Activated CD8-positive, alpha-beta T cell treated with anti-CD3 and anti-CD28 coated beads for 36 hours (primary cell): Measurements from ENCODE around the gene KIRREL3. TPM values are rescaled to one million over a fixed set of nuclear protein-coding genes. Genes with fewer than 3 reads are reported as not detected.

Source experiments
- ATAC-seq: fragments of 200-7000 bp; cut with Tn5 transposase; one replicate; pipeline ENCODE4 v1.10.0; 2021; ENCODE audit warnings: mild to moderate bottlenecking, moderate library complexity
- CTCF ChIA-PET: fragments of 350-600 bp; sonication (Branson Sonifier 250); formaldehyde crosslinking; loops from one replicate; lab custom pipeline; 2021; ENCODE audit warnings: antibody characterized with exemption; lab: Charles Lee
- POLR2A ChIA-PET: fragments of 350-600 bp; sonication (Branson Sonifier 250); formaldehyde crosslinking; loops from one replicate; lab custom pipeline; 2021; ENCODE audit warnings: antibody characterized with exemption; lab: Charles Lee
- DNase-seq: peaks from one replicate; pipeline ENCODE4 v3.0.0-alpha.2; 2020
- H3K27ac Mint-ChIP-seq: one replicate; pipeline ENCODE4 v1.8.0; 2021; ENCODE audit warnings: mild to moderate bottlenecking, mixed read lengths
- H3K27me3 Mint-ChIP-seq: one replicate; pipeline ENCODE4 v1.8.0; 2021; ENCODE audit warnings: mixed read lengths
- H3K36me3 Mint-ChIP-seq: one replicate; pipeline ENCODE4 v1.8.0; 2021; ENCODE audit warnings: low read depth, mixed read lengths
- H3K4me1 Mint-ChIP-seq: one replicate; pipeline ENCODE4 v1.8.0; 2021; ENCODE audit warnings: low read depth, mixed read lengths
- H3K4me3 Mint-ChIP-seq: one replicate; pipeline ENCODE4 v1.8.0; 2021; ENCODE audit warnings: mild to moderate bottlenecking, moderate library complexity, mixed read lengths
- H3K9me3 Mint-ChIP-seq: one replicate; pipeline ENCODE4 v1.8.0; 2021; ENCODE audit warnings: mixed read lengths
- CTCF ChIP-seq: fragments of 200-600 bp; IDR thresholded peaks from one replicate; pipeline ENCODE4 v1.8.0; 2022; ENCODE audit warnings: antibody characterized with exemption, mild to moderate bottlenecking
- intact Hi-C: fragments of 100-400 bp; cut with micrococcal nuclease; formaldehyde crosslinking; loops from one replicate; pipeline ENCODE4 v1.10.0; 2022
- total RNA-seq, 2 experiments: library from RNA; stranded (reverse); gene quantifications; one replicate each; pipeline ENCODE4 v1.2.3, GENCODE V29; 2021

The KIRREL3 gene
- total RNA-seq, 2 experiments from 2014 or later, result not detected

- Mint-ChIP-seq H3K36me3 (no peaks in the 10 kb centered on the region), H3K27me3 (peaks cover 13% of the 10 kb centered on the region), H3K27ac (no peak overlapping the region), H3K9me3 (no peaks in the 10 kb centered on the region), H3K4me1 (no peaks in the 10 kb centered on the region), H3K4me3 (no peak overlapping the region)
- CTCF ChIA-PET, result interaction anchor here (0.6 to 2.2 kb wide), 18 partner anchors 9 to 548 kb away, joined by 3 to 13 read pairs (median 3); partner anchors contain the start of gene KIRREL3
- DNase-seq, result no peak
- peak; percentile 25 for TF ChIP-seq CTCF
- ATAC-seq, result no peak
- POLR2A ChIA-PET, result interaction anchor here (0.7 kb wide), 1 partner anchor 33 kb away, joined by 3 read pairs; no protein-coding TSS in a partner anchor
- intact Hi-C loops, result loop anchor here (5.0 to 10.0 kb wide), 2 partner anchors 274 to 546 kb away; no protein-coding TSS in a partner anchor
These were observed 9.7 kb downstream of the KIRREL3 start for GRCh38 chr11:126990716-126991480.

- Mint-ChIP-seq H3K4me3 (no peak overlapping the region), H3K4me1 (no peaks in the 10 kb centered on the region), H3K27ac (no peak overlapping the region), H3K27me3 (peaks cover 16% of the 10 kb centered on the region), H3K36me3 (no peaks in the 10 kb centered on the region), H3K9me3 (no peaks in the 10 kb centered on the region)
- intact Hi-C loops, result loop anchor here (5.0 to 10.0 kb wide), 2 partner anchors 273 to 545 kb away; no protein-coding TSS in a partner anchor
- peak; percentile 68 for DNase-seq
- POLR2A ChIA-PET, result interaction anchor here (0.7 kb wide), 1 partner anchor 34 kb away, joined by 3 read pairs; no protein-coding TSS in a partner anchor
- ATAC-seq, result peak; percentile 84
- CTCF ChIA-PET, result interaction anchor here (0.6 to 2.2 kb wide), 19 partner anchors 9 to 548 kb away, joined by 3 to 13 read pairs (median 3); partner anchors contain the start of gene KIRREL3
- TF ChIP-seq CTCF, result peak; percentile 84
These were observed 10.4 kb downstream of the KIRREL3 start for GRCh38 chr11:126989942-126990715.

- H3K27ac Mint-ChIP-seq, result no peak overlapping the region
- intact Hi-C loops, result no loop called here
- no peak overlapping the region for H3K4me3 Mint-ChIP-seq
- H3K36me3 Mint-ChIP-seq, result no peaks in the 10 kb centered on the region
- H3K9me3 Mint-ChIP-seq, result no peaks in the 10 kb centered on the region
- TF ChIP-seq CTCF, result no peak
- ATAC-seq (no peak), DNase-seq (no peak)
- POLR2A ChIA-PET, result no interaction called here
- no peaks in the 10 kb centered on the region for H3K4me1 Mint-ChIP-seq
- H3K27me3 Mint-ChIP-seq, result peaks cover 17% of the 10 kb centered on the region
- CTCF ChIA-PET, result interaction anchor here (1.3 to 1.6 kb wide), 3 partner anchors 10 to 271 kb away, joined by 3 to 5 read pairs (median 5); no protein-coding TSS in a partner anchor
These were observed 11.9 kb downstream of the KIRREL3 start for GRCh38 chr11:126988655-126989054.

GRCh38 chr11:126981635-126982034, 18.9 kb downstream of the KIRREL3 start:
- intact Hi-C loops, result no loop called here
- POLR2A ChIA-PET, result no interaction called here
- no peaks in the 10 kb centered on the region for H3K36me3 Mint-ChIP-seq
- TF ChIP-seq CTCF, result no peak
- DNase-seq, result no peak
- H3K9me3 Mint-ChIP-seq, result no peaks in the 10 kb centered on the region
- peaks cover 22% of the 10 kb centered on the region for H3K27me3 Mint-ChIP-seq
- CTCF ChIA-PET, result interaction anchor here (1.0 to 1.1 kb wide), 2 partner anchors 9 to 265 kb away, joined by 3 read pairs; no protein-coding TSS in a partner anchor
- H3K4me1 Mint-ChIP-seq, result no peaks in the 10 kb centered on the region
- no peak for ATAC-seq
- H3K4me3 Mint-ChIP-seq, result no peak overlapping the region
- no peak overlapping the region for H3K27ac Mint-ChIP-seq
